Lower leg skin (tissue), 3 donors: ENCODE data around the gene NRM.

Experiments used
- CTCF ChIP-seq, 3 donors: fragments of 450-650 bp; IDR thresholded peaks; one replicate each; pipeline ENCODE4 v1.5.1; 2016; ENCODE audit warnings: antibody characterized with exemption in 3 of 3, mild to moderate bottlenecking in 3 of 3, moderate library complexity in 2 of 3
- POLR2A ChIP-seq, 2 donors: fragments of 450-650 bp; IDR thresholded peaks; one replicate each; pipeline ENCODE4 v1.6.1; 2016 to 2017; ENCODE audit warnings: antibody characterized with exemption in 2 of 2, mild to moderate bottlenecking in 1 of 2, moderate library complexity in 1 of 2

- TF ChIP-seq CTCF (IDR thresholded peaks at IDR 0.05), result no peak
- TF ChIP-seq POLR2A (IDR thresholded peaks at IDR 0.05), result no peak
Measured at GRCh38 chr6:30696432-30696831, 5.6 kb upstream of the NRM start.
